Measurements from ENCODE around the gene BMERB1. TPM values are rescaled to one million over a fixed set of nuclear protein-coding genes. Genes with fewer than 3 reads are reported as not detected.
A peak's percentile ranks its signal among the peaks of the same experiment; 100 is the strongest.

The BMERB1 gene
- total and polyA plus RNA-seq, 9 of the 15 experiments (the other 6 are each of a cell fraction or from before 2014, with no cell fraction given) = 0.29 to 2.9 (median 0.94) TPM

DNA sequence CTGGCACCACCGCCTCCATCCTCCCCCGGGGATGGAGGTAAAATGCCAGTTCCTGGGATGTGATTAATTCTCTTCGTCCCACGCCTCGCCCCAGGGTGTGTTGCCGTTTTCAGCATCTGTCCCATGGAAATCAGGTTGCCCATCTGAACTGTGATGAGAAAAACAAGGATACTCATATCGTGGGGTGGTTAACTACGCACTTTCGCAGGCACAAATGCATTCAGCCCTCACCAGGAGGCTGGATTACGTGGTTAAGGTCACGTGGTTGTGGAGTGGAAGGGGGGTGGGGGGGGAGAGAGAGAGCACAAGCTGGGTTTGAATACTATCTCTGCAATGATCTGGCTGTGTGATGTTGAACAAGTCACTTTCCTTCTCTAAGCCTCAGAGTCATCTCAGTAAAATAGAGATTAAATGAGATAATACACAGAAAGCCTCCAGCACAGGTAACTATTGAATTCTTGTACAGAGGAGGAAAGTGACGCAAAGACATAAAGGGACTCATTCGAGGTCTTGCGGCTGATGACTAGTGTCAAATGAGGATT, 74.7 kb downstream of the BMERB1 start (continued):
- TF ChIP-seq, protein P1, sequence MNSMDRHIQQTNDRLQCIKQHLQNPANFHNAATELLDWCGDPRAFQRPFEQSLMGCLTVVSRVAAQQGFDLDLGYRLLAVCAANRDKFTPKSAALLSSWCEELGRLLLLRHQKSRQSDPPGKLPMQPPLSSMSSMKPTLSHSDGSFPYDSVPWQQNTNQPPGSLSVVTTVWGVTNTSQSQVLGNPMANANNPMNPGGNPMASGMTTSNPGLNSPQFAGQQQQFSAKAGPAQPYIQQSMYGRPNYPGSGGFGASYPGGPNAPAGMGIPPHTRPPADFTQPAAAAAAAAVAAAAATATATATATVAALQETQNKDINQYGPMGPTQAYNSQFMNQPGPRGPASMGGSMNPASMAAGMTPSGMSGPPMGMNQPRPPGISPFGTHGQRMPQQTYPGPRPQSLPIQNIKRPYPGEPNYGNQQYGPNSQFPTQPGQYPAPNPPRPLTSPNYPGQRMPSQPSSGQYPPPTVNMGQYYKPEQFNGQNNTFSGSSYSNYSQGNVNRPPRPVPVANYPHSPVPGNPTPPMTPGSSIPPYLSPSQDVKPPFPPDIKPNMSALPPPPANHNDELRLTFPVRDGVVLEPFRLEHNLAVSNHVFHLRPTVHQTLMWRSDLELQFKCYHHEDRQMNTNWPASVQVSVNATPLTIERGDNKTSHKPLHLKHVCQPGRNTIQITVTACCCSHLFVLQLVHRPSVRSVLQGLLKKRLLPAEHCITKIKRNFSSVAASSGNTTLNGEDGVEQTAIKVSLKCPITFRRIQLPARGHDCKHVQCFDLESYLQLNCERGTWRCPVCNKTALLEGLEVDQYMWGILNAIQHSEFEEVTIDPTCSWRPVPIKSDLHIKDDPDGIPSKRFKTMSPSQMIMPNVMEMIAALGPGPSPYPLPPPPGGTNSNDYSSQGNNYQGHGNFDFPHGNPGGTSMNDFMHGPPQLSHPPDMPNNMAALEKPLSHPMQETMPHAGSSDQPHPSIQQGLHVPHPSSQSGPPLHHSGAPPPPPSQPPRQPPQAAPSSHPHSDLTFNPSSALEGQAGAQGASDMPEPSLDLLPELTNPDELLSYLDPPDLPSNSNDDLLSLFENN (IDR thresholded peaks at IDR 0.05; ENCODE audit: low read depth in 2 of 2, low read length in 2 of 2) = no peak
- TF ChIP-seq, protein P2, sequence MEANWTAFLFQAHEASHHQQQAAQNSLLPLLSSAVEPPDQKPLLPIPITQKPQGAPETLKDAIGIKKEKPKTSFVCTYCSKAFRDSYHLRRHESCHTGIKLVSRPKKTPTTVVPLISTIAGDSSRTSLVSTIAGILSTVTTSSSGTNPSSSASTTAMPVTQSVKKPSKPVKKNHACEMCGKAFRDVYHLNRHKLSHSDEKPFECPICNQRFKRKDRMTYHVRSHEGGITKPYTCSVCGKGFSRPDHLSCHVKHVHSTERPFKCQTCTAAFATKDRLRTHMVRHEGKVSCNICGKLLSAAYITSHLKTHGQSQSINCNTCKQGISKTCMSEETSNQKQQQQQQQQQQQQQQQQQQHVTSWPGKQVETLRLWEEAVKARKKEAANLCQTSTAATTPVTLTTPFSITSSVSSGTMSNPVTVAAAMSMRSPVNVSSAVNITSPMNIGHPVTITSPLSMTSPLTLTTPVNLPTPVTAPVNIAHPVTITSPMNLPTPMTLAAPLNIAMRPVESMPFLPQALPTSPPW (CRISPR knock-in tag; IDR thresholded peaks at IDR 0.05) = peak; percentile 91
- peak; percentile 49; the same call in 1 of the 2 replicates for TF ChIP-seq CBFA2T2 (conservative IDR thresholded peaks at IDR 0.05)
- no peak for TF ChIP-seq CHCHD3 (CRISPR knock-in tag; IDR thresholded peaks at IDR 0.05)
- TF ChIP-seq ERF (CRISPR knock-in tag; IDR thresholded peaks at IDR 0.05) = no peak
- no peak for TF ChIP-seq L3MBTL2 (IDR thresholded peaks at IDR 0.05)
- TF ChIP-seq RBM22 (IDR thresholded peaks at IDR 0.05; ENCODE audit: low read depth, low read length, poor library complexity, severe bottlenecking) = no peak
- TF ChIP-seq BHLHE40 (IDR thresholded peaks at IDR 0.05; ENCODE audit: low read length) = peak; percentile 37; the same call in 1 of the 2 replicates
- TF ChIP-seq POLR3G (IDR thresholded peaks at IDR 0.05; ENCODE audit: extremely low read depth, insufficient read length, insufficient replicate concordance) = no peak
- no peak for TF ChIP-seq ZKSCAN3 (CRISPR knock-in tag; IDR thresholded peaks at IDR 0.05)
- no peak for TF ChIP-seq ZNF212 (CRISPR knock-in tag; IDR thresholded peaks at IDR 0.05)
- no peak for TF ChIP-seq SNAPC5 (CRISPR knock-in tag; IDR thresholded peaks at IDR 0.05)
- no peak for TF ChIP-seq DPF2 (IDR thresholded peaks at IDR 0.05)
- TF ChIP-seq BDP1 (IDR thresholded peaks at IDR 0.05; ENCODE audit: insufficient read depth, insufficient read length) = no peak
- TF ChIP-seq CHD4 (IDR thresholded peaks at IDR 0.05; ENCODE audit: insufficient read depth, insufficient replicate concordance, low read depth, low read length, poor library complexity, severe bottlenecking) = no peak
- TF ChIP-seq, protein P3, sequence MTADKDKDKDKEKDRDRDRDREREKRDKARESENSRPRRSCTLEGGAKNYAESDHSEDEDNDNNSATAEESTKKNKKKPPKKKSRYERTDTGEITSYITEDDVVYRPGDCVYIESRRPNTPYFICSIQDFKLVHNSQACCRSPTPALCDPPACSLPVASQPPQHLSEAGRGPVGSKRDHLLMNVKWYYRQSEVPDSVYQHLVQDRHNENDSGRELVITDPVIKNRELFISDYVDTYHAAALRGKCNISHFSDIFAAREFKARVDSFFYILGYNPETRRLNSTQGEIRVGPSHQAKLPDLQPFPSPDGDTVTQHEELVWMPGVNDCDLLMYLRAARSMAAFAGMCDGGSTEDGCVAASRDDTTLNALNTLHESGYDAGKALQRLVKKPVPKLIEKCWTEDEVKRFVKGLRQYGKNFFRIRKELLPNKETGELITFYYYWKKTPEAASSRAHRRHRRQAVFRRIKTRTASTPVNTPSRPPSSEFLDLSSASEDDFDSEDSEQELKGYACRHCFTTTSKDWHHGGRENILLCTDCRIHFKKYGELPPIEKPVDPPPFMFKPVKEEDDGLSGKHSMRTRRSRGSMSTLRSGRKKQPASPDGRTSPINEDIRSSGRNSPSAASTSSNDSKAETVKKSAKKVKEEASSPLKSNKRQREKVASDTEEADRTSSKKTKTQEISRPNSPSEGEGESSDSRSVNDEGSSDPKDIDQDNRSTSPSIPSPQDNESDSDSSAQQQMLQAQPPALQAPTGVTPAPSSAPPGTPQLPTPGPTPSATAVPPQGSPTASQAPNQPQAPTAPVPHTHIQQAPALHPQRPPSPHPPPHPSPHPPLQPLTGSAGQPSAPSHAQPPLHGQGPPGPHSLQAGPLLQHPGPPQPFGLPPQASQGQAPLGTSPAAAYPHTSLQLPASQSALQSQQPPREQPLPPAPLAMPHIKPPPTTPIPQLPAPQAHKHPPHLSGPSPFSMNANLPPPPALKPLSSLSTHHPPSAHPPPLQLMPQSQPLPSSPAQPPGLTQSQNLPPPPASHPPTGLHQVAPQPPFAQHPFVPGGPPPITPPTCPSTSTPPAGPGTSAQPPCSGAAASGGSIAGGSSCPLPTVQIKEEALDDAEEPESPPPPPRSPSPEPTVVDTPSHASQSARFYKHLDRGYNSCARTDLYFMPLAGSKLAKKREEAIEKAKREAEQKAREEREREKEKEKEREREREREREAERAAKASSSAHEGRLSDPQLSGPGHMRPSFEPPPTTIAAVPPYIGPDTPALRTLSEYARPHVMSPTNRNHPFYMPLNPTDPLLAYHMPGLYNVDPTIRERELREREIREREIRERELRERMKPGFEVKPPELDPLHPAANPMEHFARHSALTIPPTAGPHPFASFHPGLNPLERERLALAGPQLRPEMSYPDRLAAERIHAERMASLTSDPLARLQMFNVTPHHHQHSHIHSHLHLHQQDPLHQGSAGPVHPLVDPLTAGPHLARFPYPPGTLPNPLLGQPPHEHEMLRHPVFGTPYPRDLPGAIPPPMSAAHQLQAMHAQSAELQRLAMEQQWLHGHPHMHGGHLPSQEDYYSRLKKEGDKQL (CRISPR knock-in tag; IDR thresholded peaks at IDR 0.05; ENCODE audit: borderline replicate concordance) = no peak

Measured in K562 (cell line).